ENCODE data around the gene RFC4.

Gene RFC4

GRCh38 chr3:186787642-186788481 is 18.4 kb downstream of the RFC4 start:
- in situ Hi-C loops (cut with MboI; ENCODE audit: low sequenced_read_pairs): no loop called here

- in situ Hi-C loops (cut with MboI; ENCODE audit: low sequenced_read_pairs): no loop called here
These were observed 19.4 kb downstream of the RFC4 start for GRCh38 chr3:186786922-186787321.

- in situ Hi-C loops (cut with MboI; ENCODE audit: low sequenced_read_pairs): no loop called here
These were observed 20.7 kb downstream of the RFC4 start for GRCh38 chr3:186785495-186786018.

- in situ Hi-C loops (cut with MboI; ENCODE audit: low sequenced_read_pairs): no loop called here
These were observed 21.3 kb downstream of the RFC4 start for GRCh38 chr3:186784820-186785494.

GRCh38 chr3:186783731-186784515 is 22.4 kb downstream of the RFC4 start:
- in situ Hi-C loops (cut with MboI; ENCODE audit: low sequenced_read_pairs): no loop called here

GRCh38 chr3:186783058-186783730 is 23.1 kb downstream of the RFC4 start, which contains the start of gene EIF4A2:
Gene EIF4A2, plus strand, starts transcription at chr3:186783577. Its CDS starts 34 bp downstream, at chr3:186783611.
- in situ Hi-C loops (cut with MboI; ENCODE audit: low sequenced_read_pairs): no loop called here

- in situ Hi-C loops (cut with MboI; ENCODE audit: low sequenced_read_pairs): no loop called here
These were observed 23.7 kb downstream of the RFC4 start for GRCh38 chr3:186782542-186783057.

- in situ Hi-C loops (cut with MboI; ENCODE audit: low sequenced_read_pairs): no loop called here
These were observed 27.1 kb downstream of the RFC4 start for GRCh38 chr3:186779204-186779603.

GRCh38 chr3:186775999-186776398 is 30.3 kb downstream of the RFC4 start:
- in situ Hi-C loops (cut with MboI; ENCODE audit: low sequenced_read_pairs): no loop called here

GRCh38 chr3:186772701-186773417 is 33.4 kb downstream of the RFC4 start:
- in situ Hi-C loops (cut with MboI; ENCODE audit: low sequenced_read_pairs): no loop called here

GRCh38 chr3:186772281-186772694 is 34.0 kb downstream of the RFC4 start:
- in situ Hi-C loops (cut with MboI; ENCODE audit: low sequenced_read_pairs): no loop called here

GRCh38 chr3:186760897-186761447 is 45.3 kb downstream of the RFC4 start:
- in situ Hi-C loops (cut with MboI; ENCODE audit: low sequenced_read_pairs): no loop called here

GRCh38 chr3:186760141-186760833 is 46.0 kb downstream of the RFC4 start:
- in situ Hi-C loops (cut with MboI; ENCODE audit: low sequenced_read_pairs): no loop called here

GRCh38 chr3:186759231-186759930 is 46.9 kb downstream of the RFC4 start:
- in situ Hi-C loops (cut with MboI; ENCODE audit: low sequenced_read_pairs): no loop called here

GRCh38 chr3:186757686-186758220 is 48.5 kb downstream of the RFC4 start:
- in situ Hi-C loops (cut with MboI; ENCODE audit: low sequenced_read_pairs): no loop called here

GRCh38 chr3:186757214-186757613 is 49.1 kb downstream of the RFC4 start:
- in situ Hi-C loops (cut with MboI; ENCODE audit: low sequenced_read_pairs): no loop called here

- in situ Hi-C loops (cut with MboI; ENCODE audit: low sequenced_read_pairs): no loop called here
These were observed 51.4 kb downstream of the RFC4 start for GRCh38 chr3:186754871-186755270.

- in situ Hi-C loops (cut with MboI; ENCODE audit: low sequenced_read_pairs): no loop called here
These were observed 52.3 kb downstream of the RFC4 start for GRCh38 chr3:186754006-186754405.

Data from hTERT RPE-1 (cell line).